Umbilical cord (tissue), 2 donors: ENCODE data around the gene KCTD19. TPM values are rescaled to one million over a fixed set of nuclear protein-coding genes. Genes with fewer than 3 reads are reported as not detected.

Experiments used
- DNase-seq: peaks from one replicate; pipeline ENCODE4 v3.0.0-alpha.2; 2015; ENCODE audit warnings: low spot score
- total RNA-seq: library from RNA; depleted of rRNA; stranded (reverse); fragments of >200 nt; gene quantifications from one replicate; pipeline ENCODE4 v1.2.3, GENCODE V29; 2014; ENCODE audit warnings: low replicate concordance; ENCODE audit not compliant: insufficient read depth

Gene KCTD19
- total RNA-seq, 1 donor from 2014 or later = 3.4 TPM

GRCh38 chr16:67244387-67245185 lies 82.0 kb downstream of the KCTD19 start:
- peak; percentile 68 for DNase-seq

GRCh38 chr16:67243481-67243880 lies 83.1 kb downstream of the KCTD19 start:
- no peak for DNase-seq

GRCh38 chr16:67242138-67242730 lies 84.3 kb downstream of the KCTD19 start:
- no peak for DNase-seq

- DNase-seq = no peak
These were observed 85.3 kb downstream of the KCTD19 start for GRCh38 chr16:67241008-67241900.

- DNase-seq = no peak
These were observed 86.0 kb downstream of the KCTD19 start for GRCh38 chr16:67240506-67240905.

Other genes starting within 250 kb of the KCTD19 start
- 18.5 TPM for gene PHAF1, start 216.8 kb downstream of the KCTD19 start, total RNA-seq
- 37.3 TPM for gene B3GNT9, start 175.7 kb downstream of the KCTD19 start, total RNA-seq
- gene TRADD, start 166.8 kb downstream of the KCTD19 start, total RNA-seq = 10.8 TPM
- 9.6 TPM for gene FBXL8, start 166.8 kb downstream of the KCTD19 start, total RNA-seq
- gene HSF4, start 162.0 kb downstream of the KCTD19 start, total RNA-seq = 17.3 TPM
- 17.1 TPM for gene NOL3, start 156.2 kb downstream of the KCTD19 start, total RNA-seq
- gene MATCAP1, start 142.8 kb downstream of the KCTD19 start, total RNA-seq = 2.6 TPM
- gene EXOC3L1, start 136.6 kb downstream of the KCTD19 start, total RNA-seq = 0.24 TPM
- 85.7 TPM for gene E2F4, start 134.6 kb downstream of the KCTD19 start, total RNA-seq
- gene ELMO3, start 127.6 kb downstream of the KCTD19 start, total RNA-seq = not detected
- 5.5 TPM for gene TMEM208, start 99.6 kb downstream of the KCTD19 start, total RNA-seq
- 2.6 TPM for gene FHOD1, start 79.3 kb downstream of the KCTD19 start, total RNA-seq
- gene SLC9A5, start 77.8 kb downstream of the KCTD19 start, total RNA-seq = 1.2 TPM
- gene PLEKHG4, start 47.2 kb downstream of the KCTD19 start, total RNA-seq = 20.9 TPM
- 1.9 TPM for gene LRRC36, start 74 bp upstream of the KCTD19 start, total RNA-seq
- 26.5 TPM for gene TPPP3, start 66.8 kb upstream of the KCTD19 start, total RNA-seq
- 5.3 TPM for gene ZDHHC1, start 89.7 kb upstream of the KCTD19 start, total RNA-seq
- 1.4 TPM for gene HSD11B2, start 104.4 kb upstream of the KCTD19 start, total RNA-seq
- gene ATP6V0D1, start 154.4 kb upstream of the KCTD19 start, total RNA-seq = 52.7 TPM
- not detected for gene AGRP, start 156.8 kb upstream of the KCTD19 start, total RNA-seq
- gene RIPOR1, start 202.1 kb upstream of the KCTD19 start, total RNA-seq = 17.3 TPM
- gene CTCF, start 235.8 kb upstream of the KCTD19 start, total RNA-seq = 31.1 TPM